NK-92 (cell line): ENCODE data around the gene SKIC8.

Experiments
- DNase-seq: peaks from one replicate; lab custom pipeline; 2025; ENCODE audit not compliant: unreplicated experiment; lab: John Stamatoyannopoulos, UW

SKIC8 gene

GRCh38 chr15:78322243-78322642 lies 22.8 kb upstream of the SKIC8 start:
- DNase-seq, result no peak

GRCh38 chr15:78321786-78322185 lies 22.4 kb upstream of the SKIC8 start:
- DNase-seq, result no peak

DNA sequence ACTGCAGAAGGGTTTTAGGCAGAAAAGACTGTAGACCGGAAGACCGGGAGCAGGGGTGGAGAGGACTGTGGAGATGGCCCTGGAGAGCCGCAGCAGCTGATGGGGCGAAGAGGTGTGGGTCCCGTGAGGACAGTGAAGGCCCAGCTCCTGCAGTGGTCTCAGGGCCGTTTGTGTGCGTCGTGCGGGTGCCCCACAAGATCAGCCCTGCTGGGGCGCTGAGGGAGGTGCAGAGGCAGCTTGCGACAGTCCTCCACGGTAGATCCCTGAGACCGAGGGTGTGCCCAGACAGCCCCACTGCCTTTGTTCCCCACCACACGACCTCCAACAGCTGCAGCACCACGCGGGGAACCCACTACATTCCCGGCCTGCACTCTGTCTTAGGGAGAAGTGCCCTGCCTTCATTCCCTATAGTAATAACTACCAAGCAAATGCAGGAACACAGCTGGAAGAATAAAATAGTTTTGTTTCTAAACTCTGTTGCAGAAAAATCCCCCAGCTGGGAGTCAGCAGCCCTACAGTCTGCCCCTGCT lies 21.7 kb upstream of the SKIC8 start:
- no peak for DNase-seq

DNA sequence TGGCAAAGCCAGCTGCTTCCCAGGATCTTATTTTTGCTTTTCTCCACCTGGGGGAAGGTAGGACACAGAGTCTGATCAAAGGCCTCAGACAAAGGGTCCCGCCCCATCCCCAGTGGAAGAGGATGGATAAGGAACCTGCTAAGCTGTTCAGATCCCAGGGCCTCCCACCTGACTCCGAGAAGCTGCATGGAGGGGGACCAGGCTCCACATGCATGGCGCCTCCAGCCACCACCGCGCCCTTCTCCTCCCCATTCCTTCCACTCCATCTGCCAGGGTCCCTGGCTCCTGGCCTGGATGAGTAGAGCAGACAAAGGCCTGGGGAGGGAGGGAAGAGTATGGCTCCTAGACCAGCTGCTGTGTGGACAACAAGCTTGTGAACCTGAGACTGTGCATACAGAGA lies 20.8 kb upstream of the SKIC8 start:
- DNase-seq, result no peak

DNA sequence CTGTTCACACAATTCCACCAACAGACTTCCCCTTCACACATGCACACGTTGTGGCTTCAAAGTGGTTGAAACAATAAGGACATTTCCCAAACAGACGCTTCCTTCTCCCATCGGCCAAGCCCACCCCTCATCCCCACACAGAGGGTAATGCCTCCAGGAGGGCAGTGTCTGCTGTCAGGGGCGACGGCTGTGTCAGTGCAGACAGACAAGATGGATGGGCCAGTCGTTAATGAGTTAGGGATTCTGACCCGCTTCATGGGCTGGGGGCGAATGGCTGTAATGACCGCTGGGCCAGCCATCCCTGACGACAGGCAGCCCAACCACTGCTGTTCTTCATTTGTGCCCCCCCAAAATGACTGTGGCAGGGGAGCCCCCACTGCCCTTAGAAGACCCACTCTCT lies 20.2 kb upstream of the SKIC8 start:
- DNase-seq, result no peak

DNA sequence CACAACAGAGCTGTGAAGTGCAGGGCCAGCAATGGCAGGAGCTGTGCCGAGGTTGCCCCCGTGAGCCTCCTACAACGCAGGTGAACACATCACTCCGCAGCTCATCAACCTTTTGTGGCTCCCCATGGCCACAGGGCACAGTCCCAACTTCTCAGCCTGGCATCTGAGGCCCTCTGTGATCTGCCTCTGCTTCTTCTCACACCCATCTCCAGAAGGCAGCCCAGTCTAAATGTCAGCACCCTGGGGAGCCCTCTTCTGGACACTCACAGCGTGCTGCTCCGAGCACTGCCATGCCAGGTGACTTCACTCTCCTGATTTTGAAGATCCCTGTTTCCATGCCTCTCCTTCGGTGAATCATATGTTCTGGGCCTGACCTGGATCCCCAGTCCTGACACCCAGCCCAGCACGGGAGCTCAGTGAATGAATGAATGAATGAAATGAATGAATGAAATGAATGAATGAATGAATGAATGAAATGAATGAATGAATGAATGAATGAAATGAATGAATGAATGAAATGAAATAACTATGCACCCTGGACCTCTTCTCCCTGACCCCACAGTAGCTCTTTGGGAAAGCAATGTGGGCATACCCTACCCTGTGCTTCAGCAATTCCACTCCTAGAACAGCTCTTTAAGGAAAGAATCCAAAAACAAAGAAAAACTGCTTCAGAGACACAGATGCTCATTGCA lies 17.9 kb upstream of the SKIC8 start:
- DNase-seq, result no peak

DNA sequence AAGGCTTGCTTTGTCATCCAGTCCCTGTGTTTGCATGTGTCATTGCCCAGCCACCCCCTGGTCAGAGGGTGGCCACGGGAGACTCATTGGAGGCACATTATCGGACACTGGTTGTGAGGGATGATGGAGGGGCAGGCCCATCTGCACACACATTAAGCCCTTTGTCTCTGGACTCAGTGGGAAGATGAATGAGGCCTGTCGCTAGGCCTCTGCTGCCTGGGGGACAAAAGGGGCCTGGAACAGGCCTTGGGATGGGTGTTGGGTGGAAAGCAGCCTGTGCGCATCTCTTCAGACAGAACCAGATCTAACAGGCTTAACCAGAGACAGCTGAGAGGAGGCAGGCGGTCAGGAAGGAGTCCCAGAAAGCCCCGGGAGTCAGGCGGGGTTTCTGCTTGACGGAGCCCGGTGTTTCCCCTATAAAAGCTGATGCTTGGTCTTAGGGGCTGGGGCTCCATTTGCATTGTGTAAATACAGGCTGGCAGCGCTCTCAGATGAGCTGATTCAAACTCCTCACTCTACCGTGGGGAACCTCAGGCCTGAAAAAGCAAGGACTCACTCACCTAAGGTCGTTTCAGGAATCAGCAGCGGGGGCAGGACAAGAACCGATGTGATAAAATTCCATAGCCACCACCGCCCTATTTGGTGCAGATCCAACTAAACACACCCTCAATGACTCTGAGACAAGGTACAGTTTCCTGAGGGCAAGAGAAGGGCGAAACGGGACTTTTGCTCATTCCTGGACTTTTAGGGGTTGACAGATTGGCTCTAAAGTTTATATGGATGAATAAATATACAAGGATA lies 17.1 kb upstream of the SKIC8 start:
- no peak for DNase-seq

DNA sequence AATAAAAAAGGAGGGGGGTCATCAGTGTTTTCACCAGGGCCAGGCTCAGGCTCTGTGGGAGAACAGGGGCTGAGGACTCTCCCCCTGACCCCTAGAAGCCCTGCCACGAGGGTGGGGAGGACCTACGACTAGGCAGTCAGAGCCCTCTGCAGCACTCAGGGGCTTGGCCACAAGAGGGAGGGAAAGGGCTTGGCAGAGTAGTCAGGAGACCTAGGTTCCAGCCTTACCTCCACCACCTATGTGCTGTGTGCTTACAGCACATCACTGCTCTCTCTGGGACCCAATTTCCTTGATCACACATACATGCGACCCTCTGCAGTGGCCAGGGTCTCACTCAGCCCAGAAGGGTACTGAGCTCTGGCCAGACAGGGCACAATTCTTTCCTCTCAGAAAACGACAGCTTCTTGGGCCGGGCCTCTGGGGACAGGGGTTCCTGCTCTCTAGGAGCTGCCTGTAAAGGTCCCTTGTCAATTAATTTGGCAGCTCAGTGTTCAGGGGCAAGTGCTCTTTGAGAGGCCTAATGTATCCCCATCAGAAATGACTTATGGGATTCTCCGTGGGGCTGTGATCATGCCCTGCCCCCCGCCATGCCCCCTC lies 16.4 kb upstream of the SKIC8 start:
- DNase-seq, result no peak

GRCh38 chr15:78314181-78314581 lies 14.8 kb upstream of the SKIC8 start:
- no peak for DNase-seq

DNA sequence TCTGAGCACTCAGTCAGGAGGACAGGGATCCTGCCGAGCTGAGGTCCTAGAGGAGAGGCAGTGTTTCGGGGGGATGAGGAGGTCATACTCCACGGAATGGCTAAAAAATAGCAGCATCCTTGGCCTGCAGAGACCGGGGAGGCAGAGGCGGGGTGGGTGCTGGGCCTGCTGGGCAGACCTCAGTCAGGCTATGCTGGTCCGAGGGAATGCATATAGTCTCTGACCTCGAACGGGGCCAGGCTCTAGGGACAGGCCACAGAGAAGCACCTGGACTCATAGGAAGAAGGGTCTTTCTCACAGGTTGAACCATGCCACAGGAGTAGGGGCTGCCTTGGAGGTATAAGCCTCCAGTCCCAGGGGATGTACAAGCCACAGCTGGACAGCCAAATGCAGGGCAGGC lies 14.0 kb upstream of the SKIC8 start:
- DNase-seq, result no peak

- DNase-seq, result no peak
Measured at GRCh38 chr15:78312957-78313356, 13.5 kb upstream of the SKIC8 start.

- DNase-seq, result no peak
Measured at GRCh38 chr15:78312536-78312935, 13.1 kb upstream of the SKIC8 start.

GRCh38 chr15:78311292-78311691 lies 11.9 kb upstream of the SKIC8 start:
- DNase-seq, result no peak

DNA sequence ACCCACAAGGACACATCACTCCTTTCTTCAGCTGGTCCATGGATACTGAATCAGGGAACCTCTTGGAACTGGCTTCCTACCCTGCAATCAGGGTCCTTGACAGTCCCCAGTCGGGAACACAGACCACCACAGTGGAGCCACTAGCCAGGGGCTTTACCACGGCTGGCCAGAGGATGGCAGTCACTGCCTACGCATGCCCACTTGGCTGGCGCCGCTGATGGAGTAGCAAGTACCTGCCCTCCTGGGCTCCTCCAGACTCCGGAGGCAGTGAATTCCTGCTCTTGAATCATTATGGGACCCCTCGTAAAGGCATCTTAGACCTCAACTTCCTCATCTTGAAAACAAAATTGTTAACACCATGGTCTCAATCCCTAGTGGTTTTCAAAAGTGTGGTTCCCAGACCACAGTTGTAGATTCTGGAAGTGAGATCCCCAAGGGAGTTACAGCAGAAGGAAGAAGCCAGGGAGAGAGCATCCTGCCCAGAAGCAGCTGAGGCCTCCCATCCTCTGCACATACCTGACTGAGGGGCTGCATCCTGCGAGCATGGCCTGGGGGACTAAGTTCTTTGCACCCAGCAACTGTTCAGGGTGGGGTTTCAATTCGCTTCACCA lies 9.1 kb upstream of the SKIC8 start:
- no peak for DNase-seq

DNA sequence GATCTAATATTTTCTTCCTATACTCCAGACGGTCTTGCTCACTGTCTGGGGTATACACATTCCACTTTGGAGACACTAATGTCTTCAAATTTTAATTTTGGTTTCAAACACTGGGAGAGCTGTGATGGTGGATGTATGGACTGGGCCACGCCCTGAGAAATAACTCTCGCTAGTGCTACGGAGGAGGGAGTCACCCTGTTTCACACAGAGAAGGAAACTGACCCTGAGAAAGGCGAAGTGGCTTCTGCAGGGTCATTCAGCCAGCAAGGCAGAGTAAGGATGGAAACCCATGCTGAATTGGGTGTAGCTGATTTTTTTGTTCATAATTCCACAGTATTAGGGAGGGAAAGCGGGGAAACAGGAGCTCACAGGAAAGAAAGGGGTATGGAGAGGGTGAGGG lies 8.6 kb upstream of the SKIC8 start:
- DNase-seq, result no peak

GRCh38 chr15:78306176-78306774 lies 6.9 kb upstream of the SKIC8 start:
- DNase-seq, result no peak

- DNase-seq, result no peak
Measured at GRCh38 chr15:78304216-78305066, 5.0 kb upstream of the SKIC8 start.

- no peak for DNase-seq
Measured at GRCh38 chr15:78302579-78303312, 3.3 kb upstream of the SKIC8 start.

GRCh38 chr15:78301828-78302227 lies 2.4 kb upstream of the SKIC8 start:
- DNase-seq, result no peak

DNA sequence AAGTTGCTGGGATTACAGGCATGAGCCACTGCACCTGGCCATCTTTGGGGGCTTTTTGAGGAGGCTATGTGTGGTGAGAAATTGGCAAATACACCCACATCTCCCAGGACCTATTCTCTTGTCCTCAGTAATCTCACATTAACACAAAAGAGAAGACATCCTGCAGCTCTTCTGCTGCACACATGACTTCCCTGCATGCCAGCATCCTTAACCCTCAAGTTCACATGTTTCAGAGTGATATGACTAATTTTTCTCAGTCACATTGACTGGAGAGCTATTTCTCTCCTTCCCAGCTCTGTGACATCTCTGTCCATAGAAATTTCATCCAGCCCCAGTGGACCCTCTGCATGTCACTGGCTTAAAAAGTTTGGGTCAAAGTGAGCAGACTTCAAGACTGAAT lies 1.9 kb upstream of the SKIC8 start:
- DNase-seq, result no peak
